Medulla oblongata (tissue), 1 donor: ENCODE measurements around the gene FNDC1.

Experiments
- DNase-seq: peaks from one replicate; pipeline ENCODE4 v3.0.0-alpha.2; 2015; ENCODE audit errors: extremely low spot score

The FNDC1 gene

DNA sequence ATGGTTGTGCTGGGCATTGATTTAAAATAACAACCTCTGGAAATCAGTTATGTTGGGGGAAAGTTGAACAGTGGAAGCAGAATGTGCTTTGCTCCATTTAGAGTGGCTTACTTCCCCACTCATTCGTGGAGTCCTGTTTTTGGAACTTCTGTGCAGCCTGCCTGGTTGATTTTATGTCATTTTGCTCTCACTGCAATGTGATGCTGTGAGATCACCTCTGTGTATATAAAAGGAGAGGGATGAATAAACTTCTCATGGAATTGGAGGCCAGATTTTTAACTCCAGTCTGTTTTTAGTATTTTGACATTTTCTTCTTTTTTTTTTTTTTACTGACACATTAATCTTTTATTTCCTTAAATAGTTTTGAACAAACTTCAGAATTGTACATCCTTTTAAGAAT is 139.0 kb downstream of the FNDC1 start:
- no peak for DNase-seq

DNA sequence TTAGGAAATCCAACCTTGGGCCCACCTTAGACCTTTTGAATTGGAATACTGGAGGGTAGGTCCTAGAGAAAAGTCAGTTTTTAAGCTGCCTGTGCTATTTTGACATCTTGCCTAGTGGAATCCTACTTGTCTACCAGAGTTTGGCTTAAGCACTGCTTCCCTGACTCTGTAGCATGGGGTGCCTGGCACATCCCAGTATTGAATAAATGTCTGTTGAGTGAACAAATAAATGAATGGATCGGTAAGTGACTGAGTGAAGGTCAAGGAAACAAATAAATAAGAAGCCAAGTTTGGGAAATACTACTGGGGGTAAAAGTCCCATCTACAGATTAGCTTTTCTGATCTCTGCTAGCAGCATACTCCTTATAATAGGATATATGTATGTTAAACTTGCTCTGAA is 140.5 kb downstream of the FNDC1 start:
- DNase-seq, result no peak

DNA sequence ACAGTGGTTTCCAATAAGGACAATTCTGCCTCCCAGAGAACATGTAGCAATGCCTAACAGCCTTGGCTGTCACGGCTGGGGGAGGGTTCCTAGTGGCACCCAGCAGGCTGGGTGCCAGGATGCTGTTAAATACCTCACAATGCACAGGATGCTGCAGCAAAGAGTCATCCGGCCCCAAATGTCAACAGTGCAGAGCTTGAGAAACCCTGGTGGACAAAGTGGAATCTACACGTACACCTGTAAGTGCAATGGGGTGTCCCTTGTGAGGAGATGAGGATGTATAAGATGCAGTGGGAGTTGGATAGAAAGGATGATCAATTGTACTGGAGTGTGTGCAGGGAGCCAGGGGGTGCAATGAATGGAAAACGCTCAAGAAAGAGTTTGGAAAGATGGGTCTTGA is 142.4 kb downstream of the FNDC1 start:
- no peak for DNase-seq

DNA sequence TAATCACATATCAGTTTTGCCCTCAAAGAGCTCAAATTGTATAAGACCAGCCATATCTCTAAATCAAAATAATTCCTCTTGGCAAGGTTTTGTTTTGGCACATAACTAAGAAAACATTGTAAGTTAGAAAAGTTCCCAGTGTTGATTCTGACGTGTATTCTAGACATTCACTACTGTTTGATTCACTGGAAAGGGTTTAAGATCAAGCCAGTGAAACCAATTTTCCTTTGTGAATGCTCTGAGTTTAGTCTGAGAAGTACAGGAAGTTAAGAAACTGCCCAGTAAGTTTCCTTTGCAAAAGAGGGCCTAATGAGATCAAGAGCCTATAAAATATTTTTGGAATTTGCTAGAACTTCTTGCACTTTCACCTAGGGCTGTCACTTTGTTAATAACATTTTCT is 143.0 kb downstream of the FNDC1 start:
- no peak for DNase-seq

DNA sequence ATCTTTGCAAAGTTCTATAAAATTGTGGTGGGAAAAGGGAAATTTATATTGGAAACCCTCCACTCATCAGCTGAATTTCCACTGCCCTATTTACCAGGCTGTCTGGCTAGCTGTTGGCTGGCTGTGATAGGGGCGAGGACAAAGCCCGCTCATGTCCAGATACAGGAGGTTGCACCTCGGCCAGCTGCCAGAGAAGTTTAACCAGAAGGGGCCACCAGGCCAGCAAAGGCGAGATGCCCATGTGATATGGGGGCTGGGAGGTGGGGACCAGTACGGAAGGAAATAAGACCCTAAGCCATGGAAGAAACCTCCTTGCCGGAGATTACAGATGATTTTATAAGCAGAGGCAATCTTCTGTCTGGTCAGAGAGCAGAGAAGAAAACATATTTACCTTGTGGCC is 143.8 kb downstream of the FNDC1 start:
- DNase-seq, result no peak

DNA sequence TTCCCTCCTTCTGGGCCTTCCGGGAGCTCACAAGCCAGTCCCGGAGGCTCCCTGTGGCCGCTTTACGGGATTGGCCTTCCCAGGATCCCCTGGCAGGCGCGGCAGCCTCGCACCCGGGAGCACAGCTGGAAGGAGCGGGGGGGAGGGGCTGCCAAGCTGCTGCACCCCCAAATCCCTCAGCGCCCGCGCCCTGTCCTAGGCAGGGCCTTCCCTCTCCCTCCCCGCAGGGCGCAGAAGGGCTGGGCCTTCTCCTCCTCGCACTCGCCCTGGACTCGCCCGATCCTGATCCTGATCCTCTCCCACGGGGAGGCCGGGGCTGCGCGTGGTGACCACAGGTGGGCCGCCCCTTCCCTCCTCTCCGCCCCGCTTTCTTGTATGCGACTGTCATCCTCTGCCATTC is 146.4 kb downstream of the FNDC1 start:
- no peak for DNase-seq

DNA sequence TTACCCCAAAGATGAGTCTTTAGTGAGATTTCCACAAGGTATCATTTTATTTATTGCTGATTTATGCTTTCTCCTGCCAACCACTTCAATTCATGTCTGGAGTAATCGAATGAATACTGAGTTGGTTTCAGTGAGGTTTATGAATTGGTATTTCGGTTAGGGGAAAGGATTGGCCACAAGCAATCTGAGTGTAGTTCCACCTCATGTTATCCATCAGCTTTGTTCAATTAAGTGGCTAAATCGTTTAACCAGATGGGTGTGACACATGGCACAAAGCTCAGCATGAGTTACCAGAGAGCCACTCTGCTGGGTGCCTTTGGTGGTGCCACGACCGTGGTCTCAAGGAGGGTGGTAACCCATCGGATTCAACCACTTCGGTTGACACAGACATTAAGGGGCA is 148.2 kb downstream of the FNDC1 start:
- no peak for DNase-seq

DNA sequence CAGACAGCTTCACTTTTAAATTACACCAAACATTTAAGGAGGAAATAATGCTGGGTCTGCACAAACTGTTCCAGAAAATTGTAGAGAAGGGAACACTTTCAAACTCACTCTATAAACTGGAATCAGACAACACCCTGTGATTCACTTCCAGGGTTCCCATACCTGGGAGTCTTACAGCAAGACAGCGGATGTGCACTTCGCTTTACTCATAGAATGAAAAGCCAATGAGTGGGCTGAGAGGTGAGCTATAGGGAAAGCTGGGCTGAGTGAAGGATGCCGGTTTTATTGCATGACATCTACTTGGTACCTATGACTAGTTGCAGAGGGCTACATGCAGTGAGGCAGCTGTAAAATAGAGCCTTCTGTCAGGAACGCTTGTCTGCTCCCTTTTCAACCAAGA is 152.1 kb downstream of the FNDC1 start:
- DNase-seq, result no peak
